ENCODE results near the gene PMPCA.

Gene PMPCA

GRCh38 chr9:136372561-136373299, 37.7 kb upstream of the PMPCA start:
- H3K36me3 ChIP-seq (replicated peaks; ENCODE audit: low read depth, low read length): no peaks in the 10 kb centered on the region
- H3K4me1 ChIP-seq (ENCODE audit: low read length): no peaks in the 10 kb centered on the region
- no peaks in the 10 kb centered on the region for H3K79me2 ChIP-seq (ENCODE audit: low read length)
- no peaks in the 10 kb centered on the region for H3K9me3 ChIP-seq (ENCODE audit: insufficient read depth, low read length)
- H4K20me1 ChIP-seq (ENCODE audit: insufficient read depth, low read length): 0 out of 2 replicates have a peak, but pooled peaks cover 4% of the 10 kb centered on the region
- H3K4me2 ChIP-seq (ENCODE audit: low read length): no peak overlapping the region
- no peak overlapping the region for H3K9ac ChIP-seq (ENCODE audit: low read length)
- H3K4me3 ChIP-seq (ENCODE audit: low read length): no peak overlapping the region
- TF ChIP-seq EZH2phosphoT487 (IDR thresholded peaks at IDR 0.05; ENCODE audit: low read depth) (no peak), CTCF (IDR thresholded peaks at IDR 0.05; ENCODE audit: low read depth, low read length) (no peak)
- no peak overlapping the region for H3K27ac ChIP-seq (ENCODE audit: low read length)
- H3K27me3 ChIP-seq (ENCODE audit: low read depth, low read length): no peaks in the 10 kb centered on the region
- no peak overlapping the region for H2AFZ ChIP-seq (ENCODE audit: low read depth, low read length)

- TF ChIP-seq CTCF (IDR thresholded peaks at IDR 0.05; ENCODE audit: low read depth, low read length) (no peak), EZH2phosphoT487 (IDR thresholded peaks at IDR 0.05; ENCODE audit: low read depth) (no peak)
- Histone ChIP-seq H3K9me3 (ENCODE audit: insufficient read depth, low read length) (no peaks in the 10 kb centered on the region), H3K9ac (ENCODE audit: low read length) (no peak within 1 kb of the TSS), H4K20me1 (ENCODE audit: insufficient read depth, low read length) (0 out of 2 replicates have a peak, but pooled peaks cover 4% of the 10 kb centered on the region), H3K4me1 (ENCODE audit: low read length) (no peaks in the 10 kb centered on the region), H3K4me3 (ENCODE audit: low read length) (no peak within 1 kb of the TSS), H3K79me2 (ENCODE audit: low read length) (no peaks in the 10 kb centered on the region), H3K27me3 (ENCODE audit: low read depth, low read length) (no peaks in the 10 kb centered on the region), H2AFZ (ENCODE audit: low read depth, low read length) (no peak within 1 kb of the TSS), H3K36me3 (replicated peaks; ENCODE audit: low read depth, low read length) (no peaks in the 10 kb centered on the region), H3K27ac (ENCODE audit: low read length) (no peak within 1 kb of the TSS), H3K4me2 (ENCODE audit: low read length) (no peak within 1 kb of the TSS)
Observed at GRCh38 chr9:136373300-136374182, 36.9 kb upstream of the PMPCA start, which contains the start of gene CARD9. Gene CARD9 (minus strand): TSS chr9:136373669. CDS start chr9:136372078, 1,591 bp downstream.

GRCh38 chr9:136374183-136374575, 36.3 kb upstream of the PMPCA start:
- no peak overlapping the region for H3K9ac ChIP-seq (ENCODE audit: low read length)
- H3K4me3 ChIP-seq (ENCODE audit: low read length): no peak overlapping the region
- H3K4me1 ChIP-seq (ENCODE audit: low read length): no peaks in the 10 kb centered on the region
- H3K27me3 ChIP-seq (ENCODE audit: low read depth, low read length): no peaks in the 10 kb centered on the region
- no peak overlapping the region for H3K27ac ChIP-seq (ENCODE audit: low read length)
- no peak overlapping the region for H2AFZ ChIP-seq (ENCODE audit: low read depth, low read length)
- H3K4me2 ChIP-seq (ENCODE audit: low read length): no peak overlapping the region
- H3K36me3 ChIP-seq (replicated peaks; ENCODE audit: low read depth, low read length): no peaks in the 10 kb centered on the region
- no peaks in the 10 kb centered on the region for H3K79me2 ChIP-seq (ENCODE audit: low read length)
- no peaks in the 10 kb centered on the region for H3K9me3 ChIP-seq (ENCODE audit: insufficient read depth, low read length)
- H4K20me1 ChIP-seq (ENCODE audit: insufficient read depth, low read length): 0 out of 2 replicates have a peak, but pooled peaks cover 4% of the 10 kb centered on the region
- TF ChIP-seq CTCF (IDR thresholded peaks at IDR 0.05; ENCODE audit: low read depth, low read length): no peak
- TF ChIP-seq EZH2phosphoT487 (IDR thresholded peaks at IDR 0.05; ENCODE audit: low read depth): no peak

- TF ChIP-seq EZH2phosphoT487 (IDR thresholded peaks at IDR 0.05; ENCODE audit: low read depth) (no peak), CTCF (IDR thresholded peaks at IDR 0.05; ENCODE audit: low read depth, low read length) (no peak)
- Histone ChIP-seq H3K4me2 (ENCODE audit: low read length) (no peak overlapping the region), H3K4me1 (ENCODE audit: low read length) (no peaks in the 10 kb centered on the region), H2AFZ (ENCODE audit: low read depth, low read length) (no peak overlapping the region), H4K20me1 (ENCODE audit: insufficient read depth, low read length) (0 out of 2 replicates have a peak, but pooled peaks cover 4% of the 10 kb centered on the region), H3K4me3 (ENCODE audit: low read length) (no peak overlapping the region), H3K9ac (ENCODE audit: low read length) (no peak overlapping the region), H3K9me3 (ENCODE audit: insufficient read depth, low read length) (no peaks in the 10 kb centered on the region), H3K79me2 (ENCODE audit: low read length) (no peaks in the 10 kb centered on the region), H3K27ac (ENCODE audit: low read length) (no peak overlapping the region), H3K27me3 (ENCODE audit: low read depth, low read length) (no peaks in the 10 kb centered on the region), H3K36me3 (replicated peaks; ENCODE audit: low read depth, low read length) (no peaks in the 10 kb centered on the region)
Observed at GRCh38 chr9:136375096-136375495, 35.4 kb upstream of the PMPCA start.

Data from OCI-LY3 (cell line).